ENCODE results near the gene RBSN.
"Not testable (repeated sequence)": the region's sequence is repeated elsewhere in the genome, so short reads cannot be mapped to it uniquely, and the experiment has no call there.

Gene RBSN

GRCh38 chr3:15098503-15099363 is at the start of gene RBSN:
RBSN (minus strand) TSS chr3:15099148; CDS start chr3:15096120, 3,028 bp downstream.
- peak; percentile 88 to 90 for DNase-seq (ENCODE audit: low read depth in 2 of 2)

GRCh38 chr3:15148614-15149013 is 49.7 kb upstream of the RBSN start:
- DNase-seq (ENCODE audit: low read depth in 2 of 2) = no peak

- DNase-seq (ENCODE audit: low read depth in 2 of 2) = not testable (repeated sequence)
Observed at GRCh38 chr3:15136885-15137284, 37.9 kb upstream of the RBSN start.

DNA sequence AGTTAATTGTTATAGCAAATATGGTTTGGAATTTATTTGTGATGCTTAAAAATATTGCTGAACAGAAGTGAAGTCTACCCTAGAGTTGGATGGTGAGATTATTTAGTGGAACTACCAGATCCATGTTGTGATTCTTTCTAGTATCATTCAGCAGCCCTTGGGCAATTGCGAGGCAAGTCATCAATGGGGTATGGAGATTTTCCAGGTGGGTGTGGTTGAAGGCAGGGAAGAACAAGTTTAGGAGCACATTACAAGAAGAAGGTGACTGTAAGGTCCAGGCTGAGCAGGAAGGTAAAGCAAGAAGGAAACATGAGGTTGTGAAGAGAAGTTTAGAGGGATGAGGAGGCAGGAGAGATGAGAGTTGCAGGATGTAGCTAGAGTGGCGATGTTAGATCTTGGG is 36.0 kb upstream of the RBSN start:
- DNase-seq (ENCODE audit: low read depth in 2 of 2) = not testable (repeated sequence)

GRCh38 chr3:15128403-15128802 is 29.5 kb upstream of the RBSN start:
- DNase-seq (ENCODE audit: low read depth in 2 of 2) = not testable (repeated sequence)

- DNase-seq (ENCODE audit: low read depth in 2 of 2) = not testable (repeated sequence)
Observed at GRCh38 chr3:15126975-15127374, 28.0 kb upstream of the RBSN start.

DNA sequence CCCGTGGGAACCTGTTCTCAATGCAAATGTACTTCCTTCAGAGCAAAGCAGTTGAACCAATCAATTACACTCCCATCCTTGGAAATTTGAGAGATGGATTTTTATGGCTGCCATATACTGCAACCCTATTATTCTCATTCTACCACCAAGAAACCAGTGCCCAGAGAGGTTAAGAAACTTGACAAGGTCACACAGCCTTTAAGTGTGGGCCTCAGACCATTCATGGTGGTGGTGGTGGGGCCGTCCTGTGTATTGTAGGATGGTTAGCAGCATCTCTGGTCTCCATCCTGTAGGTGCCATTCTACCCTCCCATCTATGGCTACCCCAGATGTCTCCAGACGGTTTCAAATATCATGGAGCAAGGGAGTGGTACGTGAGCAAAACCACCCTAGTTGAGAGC is 23.4 kb upstream of the RBSN start:
- DNase-seq (ENCODE audit: low read depth in 2 of 2) = no peak

GRCh38 chr3:15121936-15122335 is 23.0 kb upstream of the RBSN start:
- DNase-seq (ENCODE audit: low read depth in 2 of 2) = no peak

DNA sequence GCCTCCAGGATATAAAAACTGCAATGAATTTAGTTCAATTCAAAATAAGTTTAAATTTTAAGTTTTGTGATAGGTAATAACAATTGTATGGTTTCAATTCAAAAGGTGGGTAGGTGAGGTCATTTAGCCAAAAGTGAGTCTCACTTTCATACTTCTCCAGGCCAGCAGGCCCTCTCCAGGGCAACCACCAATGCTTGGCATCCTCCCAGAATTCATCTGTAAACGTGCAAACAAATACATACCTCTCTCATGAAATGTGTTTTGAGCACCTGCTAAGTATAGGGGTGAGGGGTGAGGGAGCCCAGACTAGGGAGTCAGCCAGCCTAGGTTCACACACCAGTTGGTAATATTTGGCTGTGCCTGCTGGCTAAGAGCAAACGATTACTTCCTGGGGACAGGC is 22.0 kb upstream of the RBSN start:
- no peak for DNase-seq (ENCODE audit: low read depth in 2 of 2)

GRCh38 chr3:15117011-15117410 is 18.1 kb upstream of the RBSN start:
- no peak for DNase-seq (ENCODE audit: low read depth in 2 of 2)

GRCh38 chr3:15116032-15116669 is 17.2 kb upstream of the RBSN start:
- DNase-seq (ENCODE audit: low read depth in 2 of 2) = no peak

DNA sequence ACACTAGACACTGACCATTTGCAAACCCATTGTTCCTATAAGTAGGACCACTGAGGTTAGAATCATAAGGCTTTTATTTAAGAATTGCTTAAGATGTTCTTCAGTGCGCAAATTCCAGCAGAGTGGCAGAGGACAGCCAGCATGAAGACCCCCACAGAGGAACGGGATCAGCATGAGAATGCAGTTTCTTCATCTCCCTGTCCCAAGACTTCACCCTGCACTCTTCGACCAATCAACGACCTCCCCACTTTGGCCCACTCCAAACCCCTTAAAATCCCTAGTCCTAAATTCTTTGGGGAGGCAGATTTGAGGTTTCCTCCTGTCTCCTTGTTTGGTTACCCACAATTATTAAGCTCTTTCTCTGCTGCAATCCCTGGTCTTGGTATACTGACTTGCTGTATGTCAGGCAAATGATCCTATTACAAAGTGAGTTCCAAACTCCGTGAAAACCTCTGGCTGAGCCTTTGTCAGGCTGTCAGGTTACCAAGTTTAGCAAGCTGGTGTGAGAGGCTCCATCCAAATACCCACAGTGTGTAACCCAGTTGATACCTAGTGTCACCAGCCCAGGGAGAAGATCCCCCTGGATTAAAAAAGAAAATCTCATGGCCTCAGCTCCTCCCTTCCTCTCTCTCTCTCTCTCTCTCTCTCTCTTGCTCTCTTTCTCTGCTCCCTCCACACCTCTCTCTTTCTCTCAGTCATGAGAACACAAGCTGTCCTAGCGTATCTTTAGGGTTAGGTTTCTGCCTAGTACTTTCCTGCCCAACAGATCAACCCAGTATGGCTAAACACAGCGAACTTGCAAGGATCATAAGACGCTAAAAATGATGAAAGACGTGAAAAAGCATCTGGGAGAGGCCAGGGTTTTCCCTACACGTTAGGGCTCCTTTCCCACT is 15.8 kb upstream of the RBSN start:
- no peak for DNase-seq (ENCODE audit: low read depth in 2 of 2)

- no peak for DNase-seq (ENCODE audit: low read depth in 2 of 2)
Observed at GRCh38 chr3:15113884-15114283, 14.9 kb upstream of the RBSN start.

- no peak for DNase-seq (ENCODE audit: low read depth in 2 of 2)
Observed at GRCh38 chr3:15113471-15113870, 14.5 kb upstream of the RBSN start.

DNA sequence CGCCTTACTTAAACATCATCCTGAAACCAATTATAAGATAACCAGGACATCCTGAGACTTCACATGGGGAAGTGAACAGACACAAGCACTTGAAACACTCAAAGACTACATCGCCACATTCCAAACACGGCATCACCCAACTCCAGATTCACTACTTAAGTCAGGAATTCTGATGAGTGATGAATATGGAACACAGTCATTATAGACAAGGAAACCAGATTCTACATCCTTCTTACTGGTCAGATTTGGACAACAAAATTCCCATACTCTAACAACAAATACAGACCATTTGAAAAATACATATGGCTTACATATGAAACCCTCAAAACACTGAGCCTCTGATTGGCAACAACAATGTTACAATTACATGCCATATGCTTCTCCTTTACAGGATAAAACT is 13.1 kb upstream of the RBSN start:
- DNase-seq (ENCODE audit: low read depth in 2 of 2) = no peak

- DNase-seq (ENCODE audit: low read depth in 2 of 2) = no peak
Observed at GRCh38 chr3:15110206-15110605, 11.3 kb upstream of the RBSN start.

- DNase-seq (ENCODE audit: low read depth in 2 of 2) = no peak
Observed at GRCh38 chr3:15108869-15109268, 9.9 kb upstream of the RBSN start.

GRCh38 chr3:15108082-15108545 is 9.2 kb upstream of the RBSN start:
- DNase-seq (ENCODE audit: low read depth in 2 of 2) = peak; percentile 63 to 70

DNA sequence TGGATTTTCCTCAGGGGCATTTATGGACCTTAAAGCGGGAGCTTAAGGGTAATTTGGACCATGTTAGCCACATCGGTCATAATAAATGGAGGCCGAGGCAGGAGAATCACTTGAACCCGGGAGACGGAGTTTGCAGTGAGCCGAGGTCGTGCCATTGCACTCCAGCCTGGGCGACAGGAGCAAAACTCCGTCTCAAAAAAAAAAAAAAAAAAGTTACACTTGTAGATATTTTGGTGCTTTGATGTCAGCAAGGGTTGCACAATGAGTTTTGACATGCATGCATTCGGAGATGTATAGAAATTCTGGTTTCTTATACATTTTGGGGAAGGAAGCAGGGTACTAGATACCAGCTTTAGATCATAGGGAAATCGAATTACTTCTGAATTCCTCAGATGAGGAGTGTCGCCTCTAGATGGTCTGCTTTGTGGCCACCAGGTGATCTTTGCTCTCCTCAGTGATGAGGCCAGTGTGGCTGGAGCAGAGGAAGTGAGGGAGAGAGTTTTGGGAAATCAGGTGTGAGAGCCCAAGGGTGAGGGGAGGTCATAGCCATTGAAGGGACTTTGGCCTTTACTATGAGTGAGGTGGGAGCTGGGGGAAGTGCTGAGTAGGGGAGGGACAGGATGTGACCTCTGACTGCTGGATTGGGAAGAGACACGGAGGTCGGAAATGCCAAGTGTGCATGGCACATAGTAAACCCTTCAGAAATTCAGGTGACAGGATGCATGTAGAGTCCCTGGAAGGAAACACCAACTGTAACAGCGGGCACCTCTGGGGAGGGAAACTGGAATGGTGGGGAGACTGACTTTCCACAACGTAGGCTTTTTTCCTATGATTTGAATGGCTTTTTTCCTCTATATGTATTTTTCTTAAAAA is 8.4 kb upstream of the RBSN start:
- DNase-seq (ENCODE audit: low read depth in 2 of 2) = no peak

DNA sequence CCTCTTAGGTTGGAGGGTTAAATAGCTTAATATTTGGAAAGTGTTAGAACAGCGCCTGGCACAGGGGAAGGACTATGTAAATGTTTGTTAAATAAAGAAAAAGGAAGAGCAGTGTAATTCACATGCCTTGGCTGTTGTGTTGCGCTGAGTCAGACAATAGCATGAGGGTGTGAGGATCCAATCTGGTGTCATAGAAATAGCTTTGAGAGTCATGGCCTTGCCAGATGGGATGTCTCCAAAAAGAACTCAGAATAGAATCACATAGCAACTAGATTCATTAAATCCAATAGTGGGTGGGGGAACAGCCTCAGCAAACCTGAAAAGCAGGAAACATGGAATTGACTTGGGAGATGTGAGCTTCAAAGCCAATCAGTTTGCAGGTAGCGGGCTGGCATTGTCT is 3.9 kb upstream of the RBSN start:
- no peak for DNase-seq (ENCODE audit: low read depth in 2 of 2)

DNA sequence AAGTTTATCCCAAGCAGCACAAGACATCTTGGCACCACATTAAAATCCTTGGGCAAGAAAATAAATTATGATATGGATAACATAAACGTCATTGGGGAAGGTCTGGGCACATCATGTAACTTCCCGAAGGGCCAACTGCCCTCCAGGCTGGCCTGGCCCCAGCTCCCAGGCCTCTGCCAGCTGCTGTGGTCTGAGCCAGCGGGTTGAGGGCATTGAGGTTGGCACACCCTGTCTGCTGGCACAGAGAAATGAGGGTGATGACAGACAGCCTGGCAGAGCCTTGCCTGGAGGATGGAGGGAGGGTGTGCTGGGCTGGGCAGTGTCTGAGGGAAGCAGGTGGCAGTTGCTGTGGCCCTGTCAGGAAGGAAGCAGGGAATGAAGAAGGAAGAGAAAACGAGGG is 3.3 kb upstream of the RBSN start:
- no peak for DNase-seq (ENCODE audit: low read depth in 2 of 2)

All from stimulated activated CD4-positive, alpha-beta T cell treated with anti-CD3 and anti-CD28 coated beads, Interleukin-1b, Interleukin-23, amount 100 ng/mL, for 4 hours (primary cell).